SU-DHL-6 (cell line): ENCODE data around the gene TRAK1.

Experiments used
- H2AFZ ChIP-seq: fragments of 200-600 bp; sonication (generic); 2 replicates; pipeline ENCODE4 v1.6.1; 2014; ENCODE audit warnings: low read depth, mild to moderate bottlenecking, moderate library complexity, mixed read lengths, antibody characterized with exemption, low read length; ENCODE audit not compliant: severe bottlenecking
- H3F3A ChIP-seq: fragments of 200-600 bp; shearing (Covaris generic); 2 replicates; pipeline ENCODE4 v1.6.0; 2016; ENCODE audit warnings: antibody characterized with exemption, mild to moderate bottlenecking; ENCODE audit not compliant: insufficient read depth
- H3K27ac ChIP-seq: fragments of 200-600 bp; sonication (generic); 2 replicates; pipeline ENCODE4 v1.5.1; 2016; ENCODE audit warnings: low read depth, mild to moderate bottlenecking, low read length, moderate library complexity, mixed read lengths
- H3K27me3 ChIP-seq: fragments of 200-600 bp; sonication (generic), shearing (Covaris generic); 2 replicates; pipeline ENCODE4 v1.6.0; 2014; ENCODE audit warnings: mild to moderate bottlenecking, low read length
- H3K36me3 ChIP-seq: fragments of 200-600 bp; sonication (generic); 2 replicates; pipeline ENCODE4 v1.6.1; 2014; ENCODE audit warnings: mild to moderate bottlenecking, low read length, mixed read lengths
- H3K4me2 ChIP-seq: fragments of 300-600, 200-600 bp; shearing (Covaris generic), sonication (generic); 2 replicates; pipeline ENCODE4 v1.6.0; 2014; ENCODE audit warnings: low read length, low read depth, mild to moderate bottlenecking; ENCODE audit not compliant: poor library complexity, severe bottlenecking
- H3K4me3 ChIP-seq: fragments of 200-600 bp; sonication (generic); 2 replicates; pipeline ENCODE4 v1.5.1; 2014; ENCODE audit warnings: antibody characterized with exemption, low read length, mild to moderate bottlenecking, mixed read lengths; ENCODE audit not compliant: insufficient read depth, poor library complexity, severe bottlenecking
- H3K79me2 ChIP-seq: fragments of 200-600 bp; sonication (generic); 2 replicates; pipeline ENCODE4 v1.6.1; 2014; ENCODE audit warnings: mild to moderate bottlenecking, low read length, moderate library complexity; ENCODE audit not compliant: insufficient read depth
- H3K9ac ChIP-seq: fragments of 200-600 bp; sonication (generic); 2 replicates; pipeline ENCODE4 v1.7.0; 2014; ENCODE audit warnings: mild to moderate bottlenecking, low read length
- H3K9me2 ChIP-seq: fragments of 200-600 bp; sonication (generic); replicated peaks from 2 replicates; pipeline ENCODE4 v1.6.1; 2014; ENCODE audit warnings: low read length; ENCODE audit not compliant: insufficient read depth
- H3K9me3 ChIP-seq: fragments of 200-600 bp; sonication (generic); 2 replicates; pipeline ENCODE4 v1.6.1; 2014; ENCODE audit warnings: low read length, mixed read lengths; ENCODE audit not compliant: insufficient read depth
- H4K20me1 ChIP-seq: fragments of 200-600 bp; sonication (generic); 2 replicates; pipeline ENCODE4 v1.6.1; 2014; ENCODE audit warnings: low read depth, mild to moderate bottlenecking, antibody characterized with exemption, low read length, moderate library complexity, mixed read lengths
- CTCF ChIP-seq: fragments of 200-600 bp; sonication (generic); IDR thresholded peaks from one replicate; pipeline ENCODE4 v1.5.1; 2017; ENCODE audit warnings: antibody characterized with exemption, mild to moderate bottlenecking, low read length, moderate library complexity; ENCODE audit not compliant: insufficient read depth, poor library complexity, severe bottlenecking
- EZH2phosphoT487 ChIP-seq: fragments of 200-600 bp; sonication (generic), shearing (Covaris generic); conservative IDR thresholded peaks from 2 replicates; pipeline ENCODE4 v1.6.1; 2018; ENCODE audit warnings: mild to moderate bottlenecking, antibody characterized with exemption, low read length, moderate library complexity, mixed read lengths

The TRAK1 gene

GRCh38 chr3:42275217-42275616 lies 184.1 kb downstream of the TRAK1 start:
- no peaks in the 10 kb centered on the region for H3K9me3 ChIP-seq
- TF ChIP-seq CTCF (no peak), EZH2phosphoT487 (no peak)
- H3K9ac ChIP-seq = no peak overlapping the region

More at GRCh38 chr3:42275217-42275616, 184.1 kb downstream of the TRAK1 start:
- no peaks in the 10 kb centered on the region for H3K36me3 ChIP-seq
- no peak overlapping the region for H2AFZ ChIP-seq
- H3K9me2 ChIP-seq = no peaks in the 10 kb centered on the region
- no peak overlapping the region for H3K4me2 ChIP-seq
- no peaks in the 10 kb centered on the region for H3F3A ChIP-seq
- no peaks in the 10 kb centered on the region for H4K20me1 ChIP-seq
- no peaks in the 10 kb centered on the region for H3K79me2 ChIP-seq
- H3K27me3 ChIP-seq = no peaks in the 10 kb centered on the region
- H3K4me3 ChIP-seq = no peak overlapping the region
- H3K27ac ChIP-seq = no peak overlapping the region
